Ecto neural progenitor cell (in vitro differentiated cells): ENCODE data around the gene MYO18B.

ENCODE experiments used
- DNase-seq: peaks from one replicate; pipeline ENCODE4 v3.0.0-alpha.2; 2018; ENCODE audit warnings: low spot score

The MYO18B gene

GRCh38 chr22:25714070-25714469 is 27.9 kb upstream of the MYO18B start:
- no peak for DNase-seq

GRCh38 chr22:25714739-25715138 is 27.2 kb upstream of the MYO18B start:
- no peak for DNase-seq

GRCh38 chr22:25716637-25717036 is 25.4 kb upstream of the MYO18B start:
- DNase-seq: no peak

- no peak for DNase-seq
Observed at GRCh38 chr22:25718135-25718840, 23.7 kb upstream of the MYO18B start.

- DNase-seq: no peak
Observed at GRCh38 chr22:25722223-25722622, 19.8 kb upstream of the MYO18B start.

- DNase-seq: no peak
Observed at GRCh38 chr22:25722626-25723025, 19.4 kb upstream of the MYO18B start.

GRCh38 chr22:25726241-25726640 is 15.7 kb upstream of the MYO18B start:
- no peak for DNase-seq

- DNase-seq: no peak
Observed at GRCh38 chr22:25728071-25728470, 13.9 kb upstream of the MYO18B start.

GRCh38 chr22:25729016-25729995 is 12.7 kb upstream of the MYO18B start:
- no peak for DNase-seq

GRCh38 chr22:25735650-25736049 is 6.3 kb upstream of the MYO18B start:
- no peak for DNase-seq

- DNase-seq: no peak
Observed at GRCh38 chr22:25736378-25737011, 5.5 kb upstream of the MYO18B start.

GRCh38 chr22:25739659-25740344 is 2.2 kb upstream of the MYO18B start:
- DNase-seq: no peak

GRCh38 chr22:25742918-25743708 is 1.1 kb downstream of the MYO18B start:
- no peak for DNase-seq

GRCh38 chr22:25744694-25745093 is 2.7 kb downstream of the MYO18B start:
- DNase-seq: no peak

GRCh38 chr22:25745341-25746011 is 3.5 kb downstream of the MYO18B start:
- no peak for DNase-seq

GRCh38 chr22:25746012-25746373 is 4.0 kb downstream of the MYO18B start:
- DNase-seq: no peak

- no peak for DNase-seq
Observed at GRCh38 chr22:25747245-25747944, 5.4 kb downstream of the MYO18B start.

- DNase-seq: no peak
Observed at GRCh38 chr22:25748140-25748539, 6.2 kb downstream of the MYO18B start.

- DNase-seq: no peak
Observed at GRCh38 chr22:25748704-25749103, 6.7 kb downstream of the MYO18B start.
